GM13977 (cell line): ENCODE data around the gene VPS13D.

Source experiments
- DNase-seq: peaks from one replicate; pipeline ENCODE4 v3.0.0; 2012; ENCODE audit warnings: low spot score
- in situ Hi-C: fragments of 300-500 bp; cut with MboI; formaldehyde crosslinking; loops from one replicate; pipeline ENCODE4 v1.12.0; 2022; ENCODE audit warnings: low sequenced_read_pairs, low pct_unique_long_range_greater_than_20kb, mixed read lengths, inconsistent platforms; ENCODE audit not compliant: unreplicated experiment
- TF ChIP-seq, protein P1 (sequence below): IDR thresholded peaks from 2 replicates; pipeline ENCODE4 v1.5.1; 2012; ENCODE audit warnings: mild to moderate bottlenecking, control low read depth; ENCODE audit not compliant: insufficient read depth; ENCODE audit errors: extremely low read depth, missing control alignments

The VPS13D gene

DNA sequence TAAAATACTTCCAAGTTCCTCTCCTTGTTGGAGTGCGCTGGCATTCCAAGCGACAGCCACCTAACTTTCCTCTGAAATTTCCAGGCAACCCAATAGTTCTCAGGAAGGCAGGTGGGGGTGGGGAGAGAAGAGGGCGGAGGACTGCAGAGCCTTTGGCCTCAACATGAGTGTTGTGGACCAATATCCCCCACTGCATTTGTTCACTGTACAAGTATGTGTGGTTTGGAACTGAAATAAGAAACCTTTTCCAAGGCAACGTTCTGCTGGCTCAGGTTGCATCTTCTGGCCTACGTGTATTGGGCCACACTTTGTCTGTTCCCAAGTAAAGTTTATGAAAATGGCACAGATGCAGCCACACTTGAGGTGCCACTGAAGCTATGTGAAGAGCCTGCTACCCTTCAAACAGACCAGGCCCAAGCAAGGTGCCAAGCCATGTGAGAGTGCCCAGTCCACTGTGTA lies 234.8 kb downstream of the VPS13D start:
- DNase-seq, result no peak
- TF ChIP-seq, protein P1, sequence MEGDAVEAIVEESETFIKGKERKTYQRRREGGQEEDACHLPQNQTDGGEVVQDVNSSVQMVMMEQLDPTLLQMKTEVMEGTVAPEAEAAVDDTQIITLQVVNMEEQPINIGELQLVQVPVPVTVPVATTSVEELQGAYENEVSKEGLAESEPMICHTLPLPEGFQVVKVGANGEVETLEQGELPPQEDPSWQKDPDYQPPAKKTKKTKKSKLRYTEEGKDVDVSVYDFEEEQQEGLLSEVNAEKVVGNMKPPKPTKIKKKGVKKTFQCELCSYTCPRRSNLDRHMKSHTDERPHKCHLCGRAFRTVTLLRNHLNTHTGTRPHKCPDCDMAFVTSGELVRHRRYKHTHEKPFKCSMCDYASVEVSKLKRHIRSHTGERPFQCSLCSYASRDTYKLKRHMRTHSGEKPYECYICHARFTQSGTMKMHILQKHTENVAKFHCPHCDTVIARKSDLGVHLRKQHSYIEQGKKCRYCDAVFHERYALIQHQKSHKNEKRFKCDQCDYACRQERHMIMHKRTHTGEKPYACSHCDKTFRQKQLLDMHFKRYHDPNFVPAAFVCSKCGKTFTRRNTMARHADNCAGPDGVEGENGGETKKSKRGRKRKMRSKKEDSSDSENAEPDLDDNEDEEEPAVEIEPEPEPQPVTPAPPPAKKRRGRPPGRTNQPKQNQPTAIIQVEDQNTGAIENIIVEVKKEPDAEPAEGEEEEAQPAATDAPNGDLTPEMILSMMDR, result no peak
- in situ Hi-C loops, result no loop called here

GRCh38 chr1:12465126-12465525 lies 235.3 kb downstream of the VPS13D start:
- TF ChIP-seq, protein P1, result no peak
- in situ Hi-C loops, result no loop called here
- no peak for DNase-seq

DNA sequence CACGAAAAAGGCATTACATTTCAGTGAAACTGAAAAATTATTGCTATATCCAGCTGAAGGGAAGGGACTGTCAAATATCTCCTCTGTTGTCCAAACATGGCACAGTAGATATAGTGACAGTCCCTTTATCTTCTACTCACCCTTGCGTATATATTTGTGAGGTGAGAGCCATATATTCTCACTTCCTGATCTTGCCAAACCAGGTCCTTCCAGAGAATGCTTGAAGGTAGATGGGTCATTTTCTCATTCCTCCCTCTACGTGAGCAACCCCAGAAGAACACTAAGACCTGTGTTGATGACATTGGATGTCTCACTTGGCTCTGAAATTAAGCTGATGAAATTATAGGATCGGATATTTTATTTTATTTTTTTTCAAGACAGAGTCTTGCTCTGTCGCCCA lies 237.0 kb downstream of the VPS13D start:
- no peak for DNase-seq
- in situ Hi-C loops, result no loop called here
- TF ChIP-seq, protein P1, result no peak

GRCh38 chr1:12467570-12468286 lies 237.9 kb downstream of the VPS13D start:
- TF ChIP-seq, protein P1, result no peak
- DNase-seq, result no peak
- in situ Hi-C loops, result no loop called here

GRCh38 chr1:12468323-12468722 lies 238.5 kb downstream of the VPS13D start:
- DNase-seq, result no peak
- TF ChIP-seq, protein P1, result no peak
- in situ Hi-C loops, result no loop called here

GRCh38 chr1:12469493-12469892 lies 239.7 kb downstream of the VPS13D start:
- DNase-seq, result no peak
- in situ Hi-C loops, result no loop called here
- TF ChIP-seq, protein P1, result no peak
